K562 (cell line): ENCODE data around the gene INS. TPM values are rescaled to one million over a fixed set of nuclear protein-coding genes. Genes with fewer than 3 reads are reported as not detected.

Source experiments
- ATAC-seq: fragments of 200-7000 bp; cut with Tn5 transposase; 3 replicates; pipeline ENCODE4 v1.9.1; 2020; ENCODE audit warnings: moderate library complexity
- BruUV-seq: library from RNA; stranded (reverse); fragments of 400-500 nt; replicated peaks from 2 replicates; lab custom pipeline; 2021; lab: Mats Ljungman, UMichigan
- CTCF ChIA-PET: fragments of 300-600 bp; formaldehyde crosslinking; extraction: SDS; loops from one replicate; lab custom pipeline; 2021; ENCODE audit warnings: low intra/inter-chr PET ratio; lab: Yijun Ruan, JAX
- POLR2A ChIA-PET: fragments of 300-600, 350-650 bp; sonication (Branson Sonifier 250); formaldehyde crosslinking; extraction: SDS; loops from one replicate; lab custom pipeline; 2021; ENCODE audit warnings: antibody characterized with exemption, inconsistent platforms; lab: Yijun Ruan, JAX
- DNase-seq, 4 experiments: peaks; one replicate each; pipeline versions ENCODE4 v3.0.0 to v3.0.0-alpha.2; 2011 to 2018; ENCODE audit warnings: low spot score in 3 of 4, mixed read lengths in 3 of 4; ENCODE audit errors: extremely low read depth in 1 of 4
- FAIRE-seq: peaks from 2 replicates; lab custom pipeline; 2011; peaks lifted over from hg19 to GRCh38; lab: Jason Lieb, UNC
- H2AFZ ChIP-seq: 2 replicates; pipeline ENCODE4 v1.6.0; 2011; ENCODE audit warnings: low read depth, low read length, control low read depth, inconsistent platforms
- H3K27ac ChIP-seq: fragments of 200-600 bp; 3 replicates; pipeline ENCODE4 v1.8.0; 2011; ENCODE audit warnings: low read depth, mild to moderate bottlenecking, control low read depth, inconsistent platforms, low read length, moderate library complexity, mixed read lengths; ENCODE audit errors: extremely low read depth
- H3K27me3 ChIP-seq, 2 experiments: fragments of 300-600 bp in 1 of 2; 2 replicates in 1 of 2; 3 replicates in 1 of 2; pipeline versions ENCODE4 v1.6.0 to v1.8.0; 2011; ENCODE audit warnings: inconsistent platforms in 2 of 2, low read length in 2 of 2, mild to moderate bottlenecking in 1 of 2, mixed read lengths in 1 of 2, moderate library complexity in 1 of 2; ENCODE audit not compliant: control insufficient read depth in 2 of 2, insufficient read depth in 2 of 2
- H3K36me3 ChIP-seq: fragments of 300-600 bp; 3 replicates; pipeline ENCODE4 v1.8.0; 2011; ENCODE audit warnings: mild to moderate bottlenecking, low read length, inconsistent platforms; ENCODE audit not compliant: control insufficient read depth, insufficient read depth
- H3K4me1 ChIP-seq, 2 experiments: fragments of 200-600 bp in 1 of 2; replicated peaks in 1 of 2; 2 replicates in 1 of 2; 3 replicates in 1 of 2; pipeline versions ENCODE4 v1.5.1 to v1.8.0; 2011; ENCODE audit warnings: inconsistent platforms in 2 of 2, low read length in 2 of 2, mild to moderate bottlenecking in 1 of 2, mixed read lengths in 1 of 2, moderate library complexity in 1 of 2; ENCODE audit not compliant: control insufficient read depth in 2 of 2, insufficient read depth in 2 of 2
- H3K4me2 ChIP-seq: 2 replicates; pipeline ENCODE4 v1.6.1; 2011; ENCODE audit warnings: low read length, control low read depth, inconsistent platforms, mixed read lengths; ENCODE audit not compliant: insufficient read depth
- H3K4me3 ChIP-seq: fragments of 200-600 bp; sonication (generic), shearing (Covaris generic); 2 replicates; pipeline ENCODE4 v1.5.1; 2016; ENCODE audit warnings: control low read depth, inconsistent platforms
- H3K79me2 ChIP-seq: fragments of 200-600 bp; 3 replicates; pipeline ENCODE4 v1.8.0; 2011; ENCODE audit warnings: low read length, inconsistent platforms; ENCODE audit not compliant: control insufficient read depth, insufficient read depth
- H3K9ac ChIP-seq, 2 experiments: 2 replicates each; pipeline versions ENCODE4 v1.6.0 to v1.6.1; 2011; ENCODE audit warnings: low read depth in 2 of 2, low read length in 2 of 2, control low read depth in 1 of 2, inconsistent platforms in 1 of 2, mild to moderate bottlenecking in 1 of 2, mixed read lengths in 1 of 2; ENCODE audit not compliant: insufficient read depth in 1 of 2
- H3K9me1 ChIP-seq: one replicate; pipeline ENCODE4 v1.6.0; 2011; ENCODE audit warnings: inconsistent platforms, mild to moderate bottlenecking, low read length, moderate library complexity; ENCODE audit not compliant: control insufficient read depth, insufficient read depth
- H3K9me3 ChIP-seq: replicated peaks from 2 replicates; pipeline ENCODE4 v1.5.1; 2011; ENCODE audit warnings: low read depth, low read length, inconsistent platforms; ENCODE audit not compliant: control insufficient read depth, insufficient read depth
- H4K20me1 ChIP-seq: replicated peaks from 2 replicates; pipeline ENCODE4 v1.6.1; 2011; ENCODE audit warnings: low read length, inconsistent platforms, mixed read lengths; ENCODE audit not compliant: control insufficient read depth, insufficient read depth
- ARHGAP35 ChIP-seq: fragments of 450-650 bp; IDR thresholded peaks from 2 replicates; pipeline ENCODE4 v1.6.1; 2018; ENCODE audit not compliant: partially characterized antibody
- ASH1L ChIP-seq: fragments of 450-650 bp; IDR thresholded peaks from 2 replicates; pipeline ENCODE4 v1.6.1; 2018; ENCODE audit warnings: borderline replicate concordance, mild to moderate bottlenecking, low read depth; ENCODE audit not compliant: partially characterized antibody
- DLX4 ChIP-seq: fragments of 250-450 bp; sonication (Bioruptor Pico); IDR thresholded peaks from 2 replicates; pipeline ENCODE4 v1.6.1; 2021; ENCODE audit warnings: mild to moderate bottlenecking
- DMBX1 ChIP-seq: fragments of 250-450 bp; sonication (Bioruptor Pico); IDR thresholded peaks from 2 replicates; pipeline ENCODE4 v1.8.0; 2022; ENCODE audit warnings: inconsistent platforms, mild to moderate bottlenecking, moderate library complexity, borderline replicate concordance
- FOS ChIP-seq: IDR thresholded peaks from 3 replicates; pipeline ENCODE4 v1.6.1; 2011; ENCODE audit not compliant: insufficient read length; ENCODE audit errors: extremely low read depth
- FOXK2 ChIP-seq, 2 experiments: fragments of 450-650 bp; IDR thresholded peaks in 1 of 2; conservative IDR thresholded peaks in 1 of 2; 2 replicates each; pipeline ENCODE4 v1.6.1; 2016; ENCODE audit warnings: low read depth in 2 of 2, mild to moderate bottlenecking in 1 of 2
- MAFG ChIP-seq: fragments of 450-650 bp; conservative IDR thresholded peaks from 2 replicates; pipeline ENCODE4 v1.6.1; 2016; ENCODE audit warnings: missing genetic modification characterization, missing compliant biosample characterization
- MCM2 ChIP-seq: fragments of 450-650 bp; IDR thresholded peaks from 2 replicates; pipeline ENCODE4 v1.6.1; 2017; ENCODE audit warnings: low read depth, mild to moderate bottlenecking
- PML ChIP-seq: IDR thresholded peaks from 2 replicates; pipeline ENCODE4 v1.6.1; 2012; ENCODE audit warnings: low read length, inconsistent platforms
- PYGO2 ChIP-seq: fragments of 450-650 bp; IDR thresholded peaks from 2 replicates; pipeline ENCODE4 v1.6.1; 2016; ENCODE audit warnings: mild to moderate bottlenecking, missing genetic modification characterization, moderate library complexity, missing compliant biosample characterization
- RAD21 ChIP-seq, 2 experiments: fragments of 250-450 bp in 1 of 2; fragments of 450-650 bp in 1 of 2; sonication (Bioruptor Pico) in 1 of 2; formaldehyde crosslinking in 1 of 2; IDR thresholded peaks in 1 of 2; conservative IDR thresholded peaks in 1 of 2; 2 replicates each; pipeline versions ENCODE4 v1.4.0 to v1.8.0; 2020 to 2022; ENCODE audit warnings: mild to moderate bottlenecking in 2 of 2, moderate library complexity in 1 of 2
- RFX5 ChIP-seq: IDR thresholded peaks from 2 replicates; pipeline ENCODE4 v1.6.1; 2011; ENCODE audit warnings: low read depth, mild to moderate bottlenecking, improper control_type of control experiment, low read length
- SMAD4 ChIP-seq: fragments of 250-450 bp; sonication (Bioruptor Pico); conservative IDR thresholded peaks from 2 replicates; pipeline ENCODE4 v1.8.0; 2021; ENCODE audit warnings: inconsistent platforms, mild to moderate bottlenecking, moderate library complexity
- SMARCA5 ChIP-seq: fragments of 450-650 bp; IDR thresholded peaks from 2 replicates; pipeline ENCODE4 v1.6.1; 2016
- SRSF9 ChIP-seq: fragments of 200-400 bp; formaldehyde crosslinking; IDR thresholded peaks from 2 replicates; pipeline ENCODE4 v1.6.1; 2017; ENCODE audit warnings: low read depth, low read length, borderline replicate concordance
- XRCC5 ChIP-seq: fragments of 200-400 bp; formaldehyde crosslinking; IDR thresholded peaks from 2 replicates; pipeline ENCODE4 v1.6.1; 2017; ENCODE audit warnings: low read depth, mild to moderate bottlenecking, low read length
- ZNF146 ChIP-seq: IDR thresholded peaks from one replicate; pipeline ENCODE4 v1.6.1; 2018; ENCODE audit warnings: missing compliant biosample characterization; ENCODE audit not compliant: unreplicated experiment
- ZNF212 ChIP-seq: fragments of 450-650 bp; formaldehyde crosslinking; IDR thresholded peaks from 2 replicates; pipeline ENCODE4 v1.4.0; 2020; ENCODE audit warnings: mild to moderate bottlenecking
- ZNF583 ChIP-seq: fragments of 250-450 bp; sonication (Bioruptor Pico); IDR thresholded peaks from 2 replicates; pipeline ENCODE4 v1.4.0; 2020
- ZNF584 ChIP-seq: fragments of 200-800 bp; sonication (Bioruptor generic); IDR thresholded peaks from 2 replicates; pipeline ENCODE4 v1.6.1; 2016; ENCODE audit warnings: low read depth, mild to moderate bottlenecking, missing genetic modification characterization, missing compliant biosample characterization
- WGBS: fragments of 100-300 bp; shearing (Covaris generic); methylation state at CpG from one replicate; pipeline ENCODE4 v1.1.6; 2016; ENCODE audit warnings: low coverage, mixed read lengths; ENCODE audit not compliant: insufficient coverage; ENCODE audit errors: missing lambda C conversion rate; 5-methylcytosine and 5-hydroxymethylcytosine counted together
- in situ Hi-C: fragments of 300-500 bp; cut with MboI; formaldehyde crosslinking; loops from 4 replicates; pipeline ENCODE4 v1.15.0; 2018; ENCODE audit warnings: inconsistent platforms, mixed read lengths
- intact Hi-C: fragments of 100-400 bp; cut with micrococcal nuclease; formaldehyde crosslinking; loops from 2 replicates; pipeline ENCODE4 v1.14.2; 2022
- polyA plus RNA-seq, 8 experiments: library from polyadenylated mRNA; depleted of rRNA in 4 of 8; stranded (reverse) in 5 of 8; unstranded in 3 of 8; fragments of >200 nt; fragmentation: Nextera tagmentation in 2 of 8; fragmentation: Illumina TruSeq in 1 of 8; extraction: Ambion mirVana in 2 of 8; extraction: Trizol in 1 of 8; gene quantifications; 2 replicates each; pipeline versions ENCODE4 v1.2.1 to v1.2.3, GENCODE V29; 2011 to 2014; ENCODE audit warnings: inconsistent platforms in 1 of 8, missing spikeins in 1 of 8
- total RNA-seq, 7 experiments: library from RNA; depleted of rRNA in 6 of 7; stranded (reverse); fragments of >200 nt in 6 of 7; fragmentation: Illumina TruSeq in 2 of 7; extraction: Trizol in 2 of 7; gene quantifications; 2 replicates each; pipeline versions ENCODE4 v1.2.1 to v1.2.3, GENCODE V29; 2011 to 2021; ENCODE audit warnings: low replicate concordance in 1 of 7

INS gene
- total and polyA plus RNA-seq, 9 of the 15 experiments (the other 6 are each of a cell fraction or from before 2014, with no cell fraction given): not detected

GRCh38 chr11:2159536-2160413, 1.2 kb downstream of the INS start:
- WGBS: 24% methylated on average over 28 of the region's 36 CpGs
- H3K79me2 ChIP-seq: no peaks in the 10 kb centered on the region
- no peak overlapping the region for H3K9ac ChIP-seq
- no peaks in the 10 kb centered on the region for H3K9me1 ChIP-seq
- no peak overlapping the region for H2AFZ ChIP-seq
- no peaks in the 10 kb centered on the region for H3K9me3 ChIP-seq
- H3K4me3 ChIP-seq: no peak overlapping the region
- BruUV-seq: no TSS peak
- CTCF ChIA-PET: no interaction called here
- H3K27me3 ChIP-seq: peaks cover 0 to 14% of the 10 kb centered on the region in 2 experiments; a peak in 4 of 5 replicates
- intact Hi-C loops: no loop called here
- in situ Hi-C loops: loop anchor here (10.0 kb wide), 2 partner anchors 305 to 465 kb away; partner anchors contain the start of genes KRTAP5-6 and LSP1
- no peak for TF ChIP-seq FOXK2 (conservative IDR thresholded peaks at IDR 0.05 in 1 of 2, IDR thresholded peaks at IDR 0.05 in 1 of 2; ENCODE audit: low read depth in 2 of 2)
- TF ChIP-seq SMARCA5: no peak
- TF ChIP-seq ASH1L: no peak
- TF ChIP-seq SRSF9: no peak
- no peak for TF ChIP-seq DMBX1 (CRISPR knock-in tag)
- no peak for TF ChIP-seq PML
- no peak for TF ChIP-seq MCM2
- TF ChIP-seq ZNF146 (CRISPR knock-in tag): no peak
- TF ChIP-seq XRCC5: no peak
- TF ChIP-seq ZNF583 (CRISPR knock-in tag): no peak
- no peak for TF ChIP-seq MAFG (tag)
- no peak for TF ChIP-seq ZNF584 (CRISPR knock-in tag)
- TF ChIP-seq SMAD4 (CRISPR knock-in tag): no peak
- no peak for TF ChIP-seq RFX5
- TF ChIP-seq RAD21 (CRISPR knock-in tag; conservative IDR thresholded peaks at IDR 0.05 in 1 of 2, IDR thresholded peaks at IDR 0.05 in 1 of 2): no peak
- no peak for TF ChIP-seq PYGO2 (tag)
- TF ChIP-seq ARHGAP35: no peak
- TF ChIP-seq FOS: no peak
- TF ChIP-seq DLX4 (CRISPR knock-in tag): no peak
- TF ChIP-seq ZNF212 (CRISPR knock-in tag): no peak
- FAIRE-seq: no peak
- POLR2A ChIA-PET: no interaction called here
- H3K27ac ChIP-seq: no peak overlapping the region
- H3K36me3 ChIP-seq: no peaks in the 10 kb centered on the region
- no peak for ATAC-seq
- DNase-seq: no peak
- peaks cover 0 to 44% of the 10 kb centered on the region in 2 experiments; a peak in 2 of 5 replicates for H3K4me1 ChIP-seq
- H4K20me1 ChIP-seq: no peaks in the 10 kb centered on the region; the same call in 1 of the 2 replicates
- H3K4me2 ChIP-seq: no peak overlapping the region
